ENCODE measurements around the gene ZNF19. TPM values are rescaled to one million over a fixed set of nuclear protein-coding genes. Genes with fewer than 3 reads are reported as not detected.

ZNF19 gene
- total RNA-seq, 5 donors from 2014 or later (not counting 1 experiment from before 2014, with no cell fraction given) = 6.9 to 9.4 (median 8.4) TPM

- no peaks in the 10 kb centered on the region for H3K9me3 Mint-ChIP-seq
- 100% methylated on average over 2 of the region's 3 CpGs for WGBS (ENCODE audit: insufficient coverage)
Measured at GRCh38 chr16:71498031-71498430, 8.9 kb upstream of the ZNF19 start.

GRCh38 chr16:71493213-71493612 is 4.1 kb upstream of the ZNF19 start:
- Histone ChIP-seq H3K4me1 (ENCODE audit: control insufficient read depth in 1 of 2, extremely low read depth in 1 of 2, insufficient read depth in 2 of 2, low read length in 2 of 2) (no peaks in the 10 kb centered on the region), H3K27me3 (replicated peaks in 1 of 2; ENCODE audit: control insufficient read depth in 2 of 2, extremely low read depth in 1 of 2, insufficient read depth in 2 of 2, low read length in 1 of 2) (peaks cover 0 to 3% of the 10 kb centered on the region in 2 experiments), H3K4me3 (ENCODE audit: control insufficient read depth in 1 of 2, extremely low read depth in 1 of 2, low read length in 1 of 2) (no peak overlapping the region), H3K27ac (ENCODE audit: low read length) (no peak overlapping the region), H3K36me3 (ENCODE audit: control insufficient read depth in 2 of 2, extremely low read depth in 1 of 2, insufficient read depth in 1 of 2, low read length in 1 of 2) (no peaks in the 10 kb centered on the region), H3K9me3 (no peaks in the 10 kb centered on the region)
- Mint-ChIP-seq H3K9me3 (no peaks in the 10 kb centered on the region), H3K27ac (no peak overlapping the region), H3K4me1 (no peaks in the 10 kb centered on the region), H3K27me3 (peaks cover 1 to 4% of the 10 kb centered on the region in 2 donors), H3K4me3 (no peak overlapping the region), H3K36me3 (no peaks in the 10 kb centered on the region)
- CTCF ChIA-PET = interaction anchor here in 1 of 2 donors (0.5 kb wide), 1 partner anchor 70 kb away, joined by 4 read pairs; no protein-coding TSS in a partner anchor
- WGBS (ENCODE audit: insufficient coverage) = no CpG with 5 or more reads among the region's 3 CpGs
- POLR2A ChIA-PET = no interaction called here
- ATAC-seq (replicated peaks in 1 of 4) = no peak
- DNase-seq = no peak

More at GRCh38 chr16:71498031-71498430, 8.9 kb upstream of the ZNF19 start:
- DNase-seq = no peak
- ATAC-seq (replicated peaks in 1 of 4) = no peak
- peaks cover 2 to 5% of the 10 kb centered on the region in 2 experiments for H3K27me3 ChIP-seq (replicated peaks in 1 of 2; ENCODE audit: control insufficient read depth in 2 of 2, extremely low read depth in 1 of 2, insufficient read depth in 2 of 2, low read length in 1 of 2)
- H3K36me3 Mint-ChIP-seq = no peaks in the 10 kb centered on the region
- no peak overlapping the region for H3K4me3 Mint-ChIP-seq
- H3K9me3 ChIP-seq = no peaks in the 10 kb centered on the region
- peaks cover 5 to 7% of the 10 kb centered on the region in 2 donors for H3K27me3 Mint-ChIP-seq
- H3K27ac ChIP-seq (ENCODE audit: low read length) = no peak overlapping the region
- H3K4me1 Mint-ChIP-seq = no peaks in the 10 kb centered on the region
- ChIA-PET CTCF (interaction anchor here (1.3 to 4.5 kb wide), 3 partner anchors 30 to 86 kb away, joined by 3 to 73 read pairs (median 20); no protein-coding TSS in a partner anchor), POLR2A (no interaction called here)
- H3K4me1 ChIP-seq (ENCODE audit: control insufficient read depth in 1 of 2, extremely low read depth in 1 of 2, insufficient read depth in 2 of 2, low read length in 2 of 2) = no peaks in the 10 kb centered on the region
- no peak overlapping the region for H3K27ac Mint-ChIP-seq
- H3K36me3 ChIP-seq (ENCODE audit: control insufficient read depth in 2 of 2, extremely low read depth in 1 of 2, insufficient read depth in 1 of 2, low read length in 1 of 2) = no peaks in the 10 kb centered on the region
- H3K4me3 ChIP-seq (ENCODE audit: control insufficient read depth in 1 of 2, extremely low read depth in 1 of 2, low read length in 1 of 2) = no peak overlapping the region

GRCh38 chr16:71492786-71493185 is 3.7 kb upstream of the ZNF19 start:
- H3K4me3 Mint-ChIP-seq = no peak overlapping the region
- DNase-seq (no peak), ATAC-seq (replicated peaks in 1 of 4) (no peak)
- H3K4me1 Mint-ChIP-seq = no peaks in the 10 kb centered on the region
- no peaks in the 10 kb centered on the region for H3K36me3 Mint-ChIP-seq
- Histone ChIP-seq H3K36me3 (ENCODE audit: control insufficient read depth in 2 of 2, extremely low read depth in 1 of 2, insufficient read depth in 1 of 2, low read length in 1 of 2) (no peaks in the 10 kb centered on the region), H3K9me3 (no peaks in the 10 kb centered on the region), H3K4me1 (ENCODE audit: control insufficient read depth in 1 of 2, extremely low read depth in 1 of 2, insufficient read depth in 2 of 2, low read length in 2 of 2) (no peaks in the 10 kb centered on the region), H3K4me3 (ENCODE audit: control insufficient read depth in 1 of 2, extremely low read depth in 1 of 2, low read length in 1 of 2) (no peak overlapping the region), H3K27me3 (replicated peaks in 1 of 2; ENCODE audit: control insufficient read depth in 2 of 2, extremely low read depth in 1 of 2, insufficient read depth in 2 of 2, low read length in 1 of 2) (peaks cover 0 to 3% of the 10 kb centered on the region in 2 experiments), H3K27ac (ENCODE audit: low read length) (no peak overlapping the region)
- H3K9me3 Mint-ChIP-seq = no peaks in the 10 kb centered on the region
- H3K27ac Mint-ChIP-seq = no peak overlapping the region
- 71% methylated on average over 1 of the region's 2 CpGs for WGBS (ENCODE audit: insufficient coverage)
- ChIA-PET POLR2A (interaction anchor here in 1 of 2 donors (0.5 kb wide), 1 partner anchor 32 kb away, joined by 3 read pairs; no protein-coding TSS in a partner anchor), CTCF (interaction anchor here in 1 of 2 donors (0.5 kb wide), 1 partner anchor 70 kb away, joined by 4 read pairs; no protein-coding TSS in a partner anchor)
- H3K27me3 Mint-ChIP-seq = peaks cover 1 to 4% of the 10 kb centered on the region in 2 donors

GRCh38 chr16:71491054-71491453 is 1.9 kb upstream of the ZNF19 start:
- H3K27me3 Mint-ChIP-seq = peaks cover 1 to 4% of the 10 kb centered on the region in 2 donors
- H3K9me3 ChIP-seq = no peaks in the 10 kb centered on the region

GRCh38 chr16:71490361-71490760 is 1.2 kb upstream of the ZNF19 start:
- no peaks in the 10 kb centered on the region for H3K4me1 ChIP-seq (ENCODE audit: control insufficient read depth in 1 of 2, extremely low read depth in 1 of 2, insufficient read depth in 2 of 2, low read length in 2 of 2)
- no peak overlapping the region for H3K27ac ChIP-seq (ENCODE audit: low read length)
- H3K27me3 Mint-ChIP-seq = peaks cover 1 to 4% of the 10 kb centered on the region in 2 donors
- no peaks in the 10 kb centered on the region for H3K4me1 Mint-ChIP-seq
- ATAC-seq (replicated peaks in 1 of 4) = no peak
- CTCF ChIA-PET = interaction anchor here in 1 of 2 donors (0.6 kb wide), 1 partner anchor 37 kb away, joined by 4 read pairs; no protein-coding TSS in a partner anchor
- H3K9me3 ChIP-seq = no peaks in the 10 kb centered on the region
- no peaks in the 10 kb centered on the region for H3K27me3 ChIP-seq (replicated peaks in 1 of 2; ENCODE audit: control insufficient read depth in 2 of 2, extremely low read depth in 1 of 2, insufficient read depth in 2 of 2, low read length in 1 of 2)
- no peak overlapping the region for H3K4me3 Mint-ChIP-seq
- no peak overlapping the region for H3K4me3 ChIP-seq (ENCODE audit: control insufficient read depth in 1 of 2, extremely low read depth in 1 of 2, low read length in 1 of 2)
- POLR2A ChIA-PET = interaction anchor here in 1 of 2 donors (0.6 kb wide), 1 partner anchor 75 kb away, joined by 6 read pairs; no protein-coding TSS in a partner anchor
- H3K9me3 Mint-ChIP-seq = no peaks in the 10 kb centered on the region
- H3K36me3 ChIP-seq (ENCODE audit: control insufficient read depth in 2 of 2, extremely low read depth in 1 of 2, insufficient read depth in 1 of 2, low read length in 1 of 2) = no peaks in the 10 kb centered on the region
- no peak overlapping the region for H3K27ac Mint-ChIP-seq
- H3K36me3 Mint-ChIP-seq = no peaks in the 10 kb centered on the region
- no peak for DNase-seq

More at GRCh38 chr16:71491054-71491453, 1.9 kb upstream of the ZNF19 start:
- Mint-ChIP-seq H3K36me3 (no peaks in the 10 kb centered on the region), H3K4me3 (no peak overlapping the region), H3K27ac (no peak overlapping the region), H3K4me1 (no peaks in the 10 kb centered on the region), H3K9me3 (no peaks in the 10 kb centered on the region)
- ATAC-seq (replicated peaks in 1 of 4) (no peak), DNase-seq (no peak)
- Histone ChIP-seq H3K27ac (ENCODE audit: low read length) (no peak overlapping the region), H3K36me3 (ENCODE audit: control insufficient read depth in 2 of 2, extremely low read depth in 1 of 2, insufficient read depth in 1 of 2, low read length in 1 of 2) (no peaks in the 10 kb centered on the region), H3K27me3 (replicated peaks in 1 of 2; ENCODE audit: control insufficient read depth in 2 of 2, extremely low read depth in 1 of 2, insufficient read depth in 2 of 2, low read length in 1 of 2) (no peaks in the 10 kb centered on the region), H3K4me3 (ENCODE audit: control insufficient read depth in 1 of 2, extremely low read depth in 1 of 2, low read length in 1 of 2) (no peak overlapping the region), H3K4me1 (ENCODE audit: control insufficient read depth in 1 of 2, extremely low read depth in 1 of 2, insufficient read depth in 2 of 2, low read length in 2 of 2) (no peaks in the 10 kb centered on the region)
- ChIA-PET CTCF (no interaction called here), POLR2A (no interaction called here)
- 53% methylated on average over 2 of the region's 3 CpGs for WGBS (ENCODE audit: insufficient coverage)

- Histone ChIP-seq H3K36me3 (ENCODE audit: control insufficient read depth in 2 of 2, extremely low read depth in 1 of 2, insufficient read depth in 1 of 2, low read length in 1 of 2) (no peaks in the 10 kb centered on the region), H3K27me3 (replicated peaks in 1 of 2; ENCODE audit: control insufficient read depth in 2 of 2, extremely low read depth in 1 of 2, insufficient read depth in 2 of 2, low read length in 1 of 2) (no peaks in the 10 kb centered on the region), H3K27ac (ENCODE audit: low read length) (peak overlapping the region; percentile 95), H3K9me3 (no peaks in the 10 kb centered on the region), H3K4me3 (ENCODE audit: control insufficient read depth in 1 of 2, extremely low read depth in 1 of 2, low read length in 1 of 2) (peak overlapping the region; percentile 74 to 91), H3K4me1 (ENCODE audit: control insufficient read depth in 1 of 2, extremely low read depth in 1 of 2, insufficient read depth in 2 of 2, low read length in 2 of 2) (peaks cover 7 to 10% of the 10 kb centered on the region in 2 experiments)
- 0% methylated on average over 31 of the region's 44 CpGs for WGBS (ENCODE audit: insufficient coverage)
- Mint-ChIP-seq H3K9me3 (no peaks in the 10 kb centered on the region), H3K4me1 (peaks cover 14 to 20% (median 15%) of the 10 kb centered on the region in 3 donors), H3K36me3 (peaks cover 10% of the 10 kb centered on the region), H3K27me3 (no peaks in the 10 kb centered on the region), H3K27ac (peak overlapping the region; percentile 79 to 94), H3K4me3 (peak overlapping the region; percentile 81 to 86 (median 84))
- DNase-seq = peak; percentile 59 to 93 (median 79)
- ChIA-PET POLR2A (interaction anchor here (0.6 to 2.5 kb wide), 6 partner anchors 22 to 609 kb away, joined by 3 to 18 read pairs (median 6); partner anchors contain the start of genes ZNF23 (in 2 of the 2), DHX38 (in 1 of the 2) and TXNL4B (in 1 of the 2)), CTCF (interaction anchor here in 1 of 2 donors (0.6 to 2.1 kb wide), 5 partner anchors 15 to 475 kb away, joined by 3 to 11 read pairs (median 5); partner anchors contain the start of gene ZNF23)
- peak; percentile 86 to 90 (median 88) for ATAC-seq (replicated peaks in 1 of 4)
Measured at GRCh38 chr16:71484006-71484893, 4.9 kb downstream of the ZNF19 start.
